Hepatocyte (in vitro differentiated cells): ENCODE measurements around the gene MTAP. TPM values are rescaled to one million over a fixed set of nuclear protein-coding genes. Genes with fewer than 3 reads are reported as not detected.

Source experiments
- DNase-seq: peaks from one replicate; pipeline ENCODE4 v3.0.0-alpha.2; 2016; ENCODE audit warnings: low spot score
- H2AFZ ChIP-seq: fragments of 200-600 bp; sonication (generic); 2 replicates; pipeline ENCODE4 v1.6.0; 2016; ENCODE audit warnings: antibody characterized with exemption, mild to moderate bottlenecking
- H3K27ac ChIP-seq: fragments of 200-600 bp; sonication (generic); 2 replicates; pipeline ENCODE4 v1.5.1; 2016; ENCODE audit warnings: mild to moderate bottlenecking
- H3K27me3 ChIP-seq: fragments of 200-600 bp; sonication (generic); 2 replicates; pipeline ENCODE4 v1.6.1; 2016
- H3K36me3 ChIP-seq: fragments of 200-600 bp; sonication (generic); replicated peaks from 2 replicates; pipeline ENCODE4 v1.5.1; 2016; ENCODE audit warnings: low read depth; ENCODE audit not compliant: insufficient read depth
- H3K4me1 ChIP-seq: fragments of 200-600 bp; sonication (generic); 2 replicates; pipeline ENCODE4 v1.5.1; 2016; ENCODE audit warnings: mild to moderate bottlenecking, moderate library complexity; ENCODE audit not compliant: insufficient read depth
- H3K4me2 ChIP-seq: fragments of 200-600 bp; sonication (generic); 2 replicates; pipeline ENCODE4 v1.6.0; 2016
- H3K4me3 ChIP-seq: fragments of 200-600 bp; sonication (generic); 2 replicates; pipeline ENCODE4 v1.5.1; 2016; ENCODE audit warnings: mild to moderate bottlenecking
- H3K79me2 ChIP-seq: fragments of 200-600 bp; sonication (generic); 2 replicates; pipeline ENCODE4 v1.6.0; 2017; ENCODE audit warnings: mild to moderate bottlenecking
- H3K9me2 ChIP-seq: fragments of 200-600 bp; sonication (generic); replicated peaks from 2 replicates; pipeline ENCODE4 v1.6.0; 2017; ENCODE audit warnings: mild to moderate bottlenecking; ENCODE audit not compliant: insufficient read depth
- H3K9me3 ChIP-seq: fragments of 200-600 bp; sonication (generic); 2 replicates; pipeline ENCODE4 v1.5.1; 2016; ENCODE audit warnings: low read depth, mild to moderate bottlenecking
- H4K20me1 ChIP-seq: fragments of 200-600 bp; sonication (generic); 2 replicates; pipeline ENCODE4 v1.6.0; 2016; ENCODE audit warnings: mild to moderate bottlenecking; ENCODE audit not compliant: insufficient read depth, poor library complexity, severe bottlenecking
- EZH2 ChIP-seq: fragments of 200-600 bp; sonication (generic); IDR thresholded peaks from 2 replicates; pipeline ENCODE4 v1.6.1; 2016; ENCODE audit warnings: antibody characterized with exemption, mild to moderate bottlenecking, borderline replicate concordance
- EZH2phosphoT487 ChIP-seq: fragments of 200-600 bp; sonication (generic); IDR thresholded peaks from one replicate; pipeline ENCODE4 v1.6.1; 2018; ENCODE audit warnings: antibody characterized with exemption, mild to moderate bottlenecking, low read depth, moderate library complexity; ENCODE audit not compliant: unreplicated experiment, severe bottlenecking
- WGBS: methylation state at CpG from one replicate; pipeline ENCODE4 v1.1.6; 2016; ENCODE audit warnings: low lambda C conversion rate; ENCODE audit errors: missing lambda C conversion rate; 5-methylcytosine and 5-hydroxymethylcytosine counted together
- polyA plus RNA-seq: library from polyadenylated mRNA; unstranded; fragments of >200 nt; fragmentation: Nextera tagmentation; extraction: Ambion mirVana; gene quantifications from 2 replicates; pipeline ENCODE4 v1.2.1, GENCODE V29; 2016
- total RNA-seq: library from RNA; depleted of rRNA; stranded (reverse); fragments of >200 nt; gene quantifications from 2 replicates; pipeline ENCODE4 v1.2.3, GENCODE V29; 2014
- TF ChIP-seq, protein P1 (sequence below): fragments of 200-600 bp; sonication (generic); IDR thresholded peaks from 2 replicates; pipeline ENCODE4 v1.5.1; 2016; ENCODE audit warnings: antibody characterized with exemption, mild to moderate bottlenecking; ENCODE audit not compliant: poor library complexity

MTAP gene
- total and polyA plus RNA-seq, 2 experiments from 2014 or later: 21.2 to 38.8 TPM

DNA sequence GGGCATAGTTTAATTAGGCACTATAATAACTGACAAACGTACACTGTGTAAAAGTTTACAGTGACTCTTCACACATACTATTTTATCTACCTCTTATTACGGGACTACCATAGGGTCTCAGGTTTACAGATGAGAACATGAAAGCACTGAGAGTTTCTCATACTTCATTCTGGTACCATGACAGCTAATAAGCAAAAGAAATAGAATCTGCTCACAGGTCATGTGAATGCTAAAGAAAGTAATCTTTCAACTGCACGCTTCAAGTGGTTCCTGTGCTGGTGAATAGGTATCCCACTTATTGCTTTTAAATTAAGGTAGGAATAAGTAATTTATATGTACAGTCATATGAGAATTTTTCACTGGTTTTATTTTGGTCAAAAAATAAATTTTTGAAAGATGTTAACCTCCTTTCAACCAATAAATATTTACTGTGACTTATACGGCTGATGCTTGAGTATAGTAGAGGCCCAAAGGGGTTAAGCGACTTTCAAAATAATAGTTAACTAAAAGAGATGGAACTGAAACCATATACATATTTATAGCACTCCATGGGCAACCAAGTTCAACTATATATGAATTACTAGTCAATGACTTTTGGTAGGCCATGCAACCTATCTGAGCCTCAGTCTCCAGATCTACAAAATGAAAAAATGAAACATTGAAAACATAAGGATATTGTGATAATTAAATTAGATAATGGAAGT lies 183.7 kb downstream of the MTAP start:
- H3K79me2 ChIP-seq: no peaks in the 10 kb centered on the region
- no peak for TF ChIP-seq EZH2
- TF ChIP-seq, protein P1, sequence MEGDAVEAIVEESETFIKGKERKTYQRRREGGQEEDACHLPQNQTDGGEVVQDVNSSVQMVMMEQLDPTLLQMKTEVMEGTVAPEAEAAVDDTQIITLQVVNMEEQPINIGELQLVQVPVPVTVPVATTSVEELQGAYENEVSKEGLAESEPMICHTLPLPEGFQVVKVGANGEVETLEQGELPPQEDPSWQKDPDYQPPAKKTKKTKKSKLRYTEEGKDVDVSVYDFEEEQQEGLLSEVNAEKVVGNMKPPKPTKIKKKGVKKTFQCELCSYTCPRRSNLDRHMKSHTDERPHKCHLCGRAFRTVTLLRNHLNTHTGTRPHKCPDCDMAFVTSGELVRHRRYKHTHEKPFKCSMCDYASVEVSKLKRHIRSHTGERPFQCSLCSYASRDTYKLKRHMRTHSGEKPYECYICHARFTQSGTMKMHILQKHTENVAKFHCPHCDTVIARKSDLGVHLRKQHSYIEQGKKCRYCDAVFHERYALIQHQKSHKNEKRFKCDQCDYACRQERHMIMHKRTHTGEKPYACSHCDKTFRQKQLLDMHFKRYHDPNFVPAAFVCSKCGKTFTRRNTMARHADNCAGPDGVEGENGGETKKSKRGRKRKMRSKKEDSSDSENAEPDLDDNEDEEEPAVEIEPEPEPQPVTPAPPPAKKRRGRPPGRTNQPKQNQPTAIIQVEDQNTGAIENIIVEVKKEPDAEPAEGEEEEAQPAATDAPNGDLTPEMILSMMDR: no peak
- TF ChIP-seq EZH2phosphoT487: no peak
- 68% methylated on average over 5 of the region's 5 CpGs for WGBS
- H2AFZ ChIP-seq: no peak overlapping the region
- no peaks in the 10 kb centered on the region for H3K9me2 ChIP-seq
- no peaks in the 10 kb centered on the region for H3K4me1 ChIP-seq
- no peak overlapping the region for H3K4me2 ChIP-seq
- peaks cover 100% of the 10 kb centered on the region for H3K27me3 ChIP-seq
- H4K20me1 ChIP-seq: no peaks in the 10 kb centered on the region
- H3K4me3 ChIP-seq: no peak overlapping the region
- DNase-seq: no peak
- no peaks in the 10 kb centered on the region for H3K9me3 ChIP-seq
- no peaks in the 10 kb centered on the region for H3K36me3 ChIP-seq
- H3K27ac ChIP-seq: no peak overlapping the region

Other genes starting within 250 kb of the MTAP start
- gene CDKN2A, start 191.8 kb downstream of the MTAP start, total RNA-seq: 0.76 and 0.90 TPM in 2 replicates
- 2.9 and 4.8 TPM in 2 replicates for gene CDKN2A, start 191.8 kb downstream of the MTAP start, polyA plus RNA-seq
- 0.27 and 1.1 TPM in 2 replicates for gene CDKN2B-AS1, start 192.2 kb downstream of the MTAP start, total RNA-seq
- 0.26 and 0.68 TPM in 2 replicates for gene CDKN2B-AS1, start 192.2 kb downstream of the MTAP start, polyA plus RNA-seq
- gene CDKN2B, start 206.7 kb downstream of the MTAP start, total RNA-seq: 8.5 and 18.6 TPM in 2 replicates
- gene CDKN2B, start 206.7 kb downstream of the MTAP start, polyA plus RNA-seq: 6.0 and 15.1 TPM in 2 replicates